WTC11 (cell line): ENCODE measurements around the gene LPP.

Experiments
- CTCF ChIP-seq: fragments of 200-600 bp; IDR thresholded peaks from 2 replicates; pipeline ENCODE4 v1.8.0; 2022; ENCODE audit warnings: antibody characterized with exemption
- ETV6 ChIP-seq: sonication (generic); formaldehyde crosslinking; IDR thresholded peaks from 2 replicates; pipeline ENCODE4 v1.8.1; 2022; ENCODE audit warnings: mild to moderate bottlenecking, missing genetic modification reagents
- KAT7 ChIP-seq: sonication (generic); formaldehyde crosslinking; IDR thresholded peaks from 2 replicates; pipeline ENCODE4 v1.8.1; 2023; ENCODE audit warnings: missing genetic modification reagents, mild to moderate bottlenecking, borderline replicate concordance

GRCh38 chr3:188929137-188929536 lies 775.2 kb downstream of the LPP start:
- TF ChIP-seq CTCF (no peak), ETV6 (CRISPR knock-in tag) (no peak), KAT7 (no peak)
